PFSK-1 (cell line): ENCODE data around the gene CTCF.

Source experiments
- FOXP2 ChIP-seq: optimal IDR thresholded peaks from 2 replicates; pipeline ENCODE3; 2011; ENCODE audit warnings: borderline replicate concordance, control low read depth, inconsistent platforms; ENCODE audit not compliant: insufficient read depth; ENCODE audit errors: extremely low read length, extremely low read depth
- POLR2AphosphoS5 ChIP-seq: IDR thresholded peaks from 2 replicates; pipeline ENCODE4 v1.6.1; 2012; ENCODE audit warnings: low read depth, mild to moderate bottlenecking, control low read depth, low read length, moderate library complexity
- REST ChIP-seq, 2 experiments: IDR thresholded peaks; 2 replicates each; pipeline versions ENCODE4 v1.6.1 to v1.8.0; 2011 to 2012; ENCODE audit warnings: low read depth in 2 of 2, low read length in 2 of 2, control low read depth in 1 of 2, inconsistent platforms in 1 of 2, mild to moderate bottlenecking in 1 of 2, moderate library complexity in 1 of 2; ENCODE audit not compliant: insufficient read depth in 1 of 2
- SIN3A ChIP-seq: IDR thresholded peaks from 2 replicates; pipeline ENCODE4 v1.6.1; 2012; ENCODE audit warnings: mild to moderate bottlenecking, low read length, moderate library complexity, borderline replicate concordance; ENCODE audit not compliant: insufficient read depth
- TAF1 ChIP-seq: IDR thresholded peaks from 2 replicates; pipeline ENCODE4 v1.6.1; 2012; ENCODE audit warnings: low read length, control low read depth, borderline replicate concordance; ENCODE audit not compliant: insufficient read depth

CTCF gene

GRCh38 chr16:67660564-67661028 lies 98.3 kb downstream of the CTCF start, which contains the start of gene PARD6A:
TSS of gene PARD6A (plus strand) at chr16:67660960. CDS start at chr16:67661039, 79 bp downstream.
- TF ChIP-seq SIN3A: no peak
- TF ChIP-seq REST (IDR thresholded peaks at IDR 0.05; ENCODE audit: insufficient read depth in 1 of 2, low read depth in 2 of 2, low read length in 2 of 2): no peak
- no peak for TF ChIP-seq FOXP2
- no peak for TF ChIP-seq TAF1
- no peak for TF ChIP-seq POLR2AphosphoS5

GRCh38 chr16:67661101-67661761 lies 98.9 kb downstream of the CTCF start:
- TF ChIP-seq SIN3A: peak; percentile 53; the same call in 1 of the 2 replicates
- no peak for TF ChIP-seq POLR2AphosphoS5
- peak; percentile 75 to 93 for TF ChIP-seq REST (IDR thresholded peaks at IDR 0.05; ENCODE audit: insufficient read depth in 1 of 2, low read depth in 2 of 2, low read length in 2 of 2)

GRCh38 chr16:67661886-67662652 lies 99.7 kb downstream of the CTCF start:
- no peak for TF ChIP-seq POLR2AphosphoS5
- TF ChIP-seq REST (IDR thresholded peaks at IDR 0.05; ENCODE audit: insufficient read depth in 1 of 2, low read depth in 2 of 2, low read length in 2 of 2): no peak
- no peak for TF ChIP-seq FOXP2
- no peak for TF ChIP-seq TAF1
- no peak for TF ChIP-seq SIN3A

- no peak for TF ChIP-seq FOXP2
- TF ChIP-seq TAF1: no peak
- TF ChIP-seq POLR2AphosphoS5: no peak
- no peak for TF ChIP-seq SIN3A
- no peak for TF ChIP-seq REST (IDR thresholded peaks at IDR 0.05; ENCODE audit: insufficient read depth in 1 of 2, low read depth in 2 of 2, low read length in 2 of 2)
These were observed 100.3 kb downstream of the CTCF start for GRCh38 chr16:67662653-67663010.
